H9 (cell line): ENCODE data around the gene XXYLT1. TPM values are rescaled to one million over a fixed set of nuclear protein-coding genes. Genes with fewer than 3 reads are reported as not detected.

Experiments
- DNase-seq: peaks from one replicate; pipeline ENCODE4 v3.0.0-alpha.2; 2017
- H2AFZ ChIP-seq: one replicate; pipeline ENCODE4 v1.6.1; 2013; ENCODE audit warnings: mild to moderate bottlenecking, low read length, control low read depth, moderate library complexity
- H2AK5ac ChIP-seq: 2 replicates; pipeline ENCODE4 v1.6.1; 2013; ENCODE audit warnings: low read length, control low read depth, mixed read lengths; ENCODE audit not compliant: insufficient read length
- H2BK120ac ChIP-seq: one replicate; pipeline ENCODE4 v1.6.1; 2013; ENCODE audit warnings: low read depth, mild to moderate bottlenecking, low read length, control low read depth, inconsistent platforms; ENCODE audit not compliant: poor library complexity, severe bottlenecking
- H2BK12ac ChIP-seq: 2 replicates; pipeline ENCODE4 v1.6.1; 2013; ENCODE audit warnings: low read length, control low read depth, mixed read lengths, low read depth; ENCODE audit not compliant: insufficient read length
- H2BK15ac ChIP-seq: 2 replicates; pipeline ENCODE4 v1.6.1; 2013; ENCODE audit warnings: low read depth, low read length, control low read depth
- H2BK20ac ChIP-seq: one replicate; pipeline ENCODE4 v1.6.1; 2013; ENCODE audit warnings: low read depth, mild to moderate bottlenecking, low read length, control low read depth, inconsistent platforms; ENCODE audit not compliant: poor library complexity, severe bottlenecking
- H2BK5ac ChIP-seq: 2 replicates; pipeline ENCODE4 v1.6.1; 2013; ENCODE audit warnings: low read length, control low read depth, mixed read lengths; ENCODE audit not compliant: insufficient read length
- H3K14ac ChIP-seq: 2 replicates; pipeline ENCODE4 v1.6.1; 2013; ENCODE audit warnings: low read length, control low read depth; ENCODE audit not compliant: insufficient read depth
- H3K18ac ChIP-seq: 2 replicates; pipeline ENCODE4 v1.6.1; 2013; ENCODE audit warnings: low read depth, mild to moderate bottlenecking, mixed read lengths, low read length, control low read depth; ENCODE audit not compliant: insufficient read length
- H3K23ac ChIP-seq: 2 replicates; pipeline ENCODE4 v1.6.1; 2013; ENCODE audit warnings: low read length, control low read depth, mixed read lengths, low read depth; ENCODE audit not compliant: insufficient read length
- H3K23me2 ChIP-seq: 2 replicates; pipeline ENCODE4 v1.6.1; 2013; ENCODE audit warnings: low read depth, mild to moderate bottlenecking, mixed read lengths, low read length, control low read depth; ENCODE audit not compliant: insufficient read length, poor library complexity, severe bottlenecking
- H3K27ac ChIP-seq: 2 replicates; pipeline ENCODE4 v1.5.1; 2013; ENCODE audit warnings: low read length, control low read depth, mixed read lengths, low read depth; ENCODE audit not compliant: insufficient read length
- H3K27me3 ChIP-seq: 2 replicates; pipeline ENCODE4 v1.6.1; 2013; ENCODE audit warnings: low read length, control low read depth, inconsistent platforms; ENCODE audit not compliant: insufficient read depth
- H3K4ac ChIP-seq: 2 replicates; pipeline ENCODE4 v1.6.1; 2013; ENCODE audit warnings: low read depth, mild to moderate bottlenecking, control low read depth, inconsistent platforms, low read length, moderate library complexity
- H3K4me1 ChIP-seq: 2 replicates; pipeline ENCODE4 v1.6.1; 2013; ENCODE audit warnings: low read length, control low read depth, inconsistent platforms; ENCODE audit not compliant: insufficient read depth
- H3K4me2 ChIP-seq: 2 replicates; pipeline ENCODE4 v1.6.1; 2013; ENCODE audit warnings: low read length, control low read depth, mixed read lengths; ENCODE audit not compliant: insufficient read length, insufficient read depth
- H3K56ac ChIP-seq: 2 replicates; pipeline ENCODE4 v1.6.1; 2013; ENCODE audit warnings: low read depth, mild to moderate bottlenecking, mixed read lengths, low read length, control low read depth; ENCODE audit not compliant: insufficient read length
- H3K79me1 ChIP-seq: 2 replicates; pipeline ENCODE4 v1.6.1; 2013; ENCODE audit warnings: low read depth, mild to moderate bottlenecking, moderate library complexity, low read length, control low read depth, inconsistent platforms; ENCODE audit not compliant: insufficient read depth, poor library complexity, severe bottlenecking
- H3K79me2 ChIP-seq: 2 replicates; pipeline ENCODE4 v1.6.1; 2013; ENCODE audit warnings: low read length, control low read depth, inconsistent platforms; ENCODE audit not compliant: insufficient read depth
- H3K9ac ChIP-seq: 2 replicates; pipeline ENCODE4 v1.6.1; 2013; ENCODE audit warnings: low read length, control low read depth, mixed read lengths; ENCODE audit not compliant: insufficient read length; ENCODE audit errors: extremely low read depth
- H3K9me3 ChIP-seq: one replicate; pipeline ENCODE4 v1.6.1; 2013; ENCODE audit warnings: low read depth, low read length, inconsistent platforms; ENCODE audit not compliant: control insufficient read depth
- H3T11ph ChIP-seq: one replicate; pipeline ENCODE4 v1.6.1; 2013; ENCODE audit warnings: mild to moderate bottlenecking, low read length, control low read depth, inconsistent platforms
- H4K20me1 ChIP-seq: one replicate; pipeline ENCODE4 v1.6.1; 2013; ENCODE audit not compliant: control insufficient read depth, insufficient read length, insufficient read depth
- H4K5ac ChIP-seq: 2 replicates; pipeline ENCODE4 v1.6.1; 2013; ENCODE audit warnings: low read depth, mild to moderate bottlenecking, mixed read lengths, low read length, control low read depth; ENCODE audit not compliant: insufficient read length
- H4K8ac ChIP-seq: replicated peaks from 2 replicates; pipeline ENCODE4 v1.6.1; 2013; ENCODE audit warnings: low read length, control low read depth, mixed read lengths, low read depth; ENCODE audit not compliant: insufficient read length
- H4K91ac ChIP-seq: 2 replicates; pipeline ENCODE4 v1.6.1; 2013; ENCODE audit warnings: low read depth, mild to moderate bottlenecking, moderate library complexity, mixed read lengths, low read length, control low read depth; ENCODE audit not compliant: insufficient read length
- H3K27ac Mint-ChIP-seq, 3 experiments: 2 replicates in 2 of 3; 3 replicates in 1 of 3; pipeline ENCODE4 v1.8.0; 2020 to 2021; ENCODE audit warnings: mixed read lengths in 3 of 3, mild to moderate bottlenecking in 1 of 3, moderate library complexity in 1 of 3
- H3K27me3 Mint-ChIP-seq: 2 replicates; pipeline ENCODE4 v1.8.0; 2021; ENCODE audit warnings: low read depth, mild to moderate bottlenecking, moderate library complexity, mixed read lengths
- H3K36me3 Mint-ChIP-seq, 3 experiments: 2 replicates in 2 of 3; 3 replicates in 1 of 3; pipeline ENCODE4 v1.8.0; 2020 to 2021; ENCODE audit warnings: low read depth in 3 of 3, mixed read lengths in 3 of 3; ENCODE audit not compliant: insufficient read depth in 1 of 3
- H3K4me1 Mint-ChIP-seq, 2 experiments: 2 replicates each; pipeline ENCODE4 v1.8.0; 2020; ENCODE audit warnings: mixed read lengths in 2 of 2
- H3K4me3 Mint-ChIP-seq, 2 experiments: 2 replicates in 1 of 2; 3 replicates in 1 of 2; pipeline ENCODE4 v1.8.0; 2020 to 2021; ENCODE audit warnings: mild to moderate bottlenecking in 2 of 2, mixed read lengths in 2 of 2, moderate library complexity in 1 of 2
- H3K9me3 Mint-ChIP-seq, 2 experiments: 2 replicates in 1 of 2; 3 replicates in 1 of 2; pipeline ENCODE4 v1.8.0; 2020; ENCODE audit warnings: mild to moderate bottlenecking in 2 of 2, mixed read lengths in 2 of 2, moderate library complexity in 1 of 2
- CTCF ChIP-seq: fragments of 200-600 bp; sonication (generic); conservative IDR thresholded peaks from 3 replicates; pipeline ENCODE4 v1.8.0; 2021; ENCODE audit warnings: antibody characterized with exemption, mild to moderate bottlenecking
- WGBS: extraction: QIAGEN DNeasy Blood & Tissue Kit; methylation state at CpG from one replicate; pipeline ENCODE4 v1.1.7; 2013; ENCODE audit warnings: missing lambda C conversion rate, low lambda C conversion rate, mixed read lengths; ENCODE audit not compliant: insufficient read length; ENCODE audit errors: extremely low coverage; 5-methylcytosine and 5-hydroxymethylcytosine counted together
- total RNA-seq: library from RNA; stranded (reverse); gene quantifications from 2 replicates; pipeline ENCODE4 v1.2.1, GENCODE V29; 2021

Gene XXYLT1
- total RNA-seq, 1 experiment from 2014 or later: 22.7 TPM

GRCh38 chr3:195147649-195148080 is 123.3 kb downstream of the XXYLT1 start:
- H2BK20ac ChIP-seq: no peak overlapping the region
- H3K23ac ChIP-seq: no peak overlapping the region
- Mint-ChIP-seq H3K27ac (0 out of 7 replicates have a peak overlapping the region, but pooled peaks of 1 of the 3 experiments have one; percentile 0), H3K36me3 (peaks cover 0 to 3% (median 2%) of the 10 kb centered on the region in 3 experiments; a peak in 1 of 7 replicates), H3K9me3 (no peaks in the 10 kb centered on the region), H3K4me1 (peaks cover 23 to 44% of the 10 kb centered on the region in 2 experiments), H3K27me3 (no peaks in the 10 kb centered on the region), H3K4me3 (no peak overlapping the region)
- DNase-seq: no peak
- H4K20me1 ChIP-seq: no peaks in the 10 kb centered on the region
- H3K79me2 ChIP-seq: no peaks in the 10 kb centered on the region; the same call in 1 of the 2 replicates
- no peak overlapping the region for H4K8ac ChIP-seq
- no CpG with 5 or more reads among the region's 17 CpGs for WGBS
- no peak overlapping the region for H4K5ac ChIP-seq
- H2BK12ac ChIP-seq: no peak overlapping the region
- no peaks in the 10 kb centered on the region for H3K79me1 ChIP-seq
- H3K9ac ChIP-seq: no peak overlapping the region
- H2BK15ac ChIP-seq: no peak overlapping the region
- peaks cover 9% of the 10 kb centered on the region; the same call in 1 of the 2 replicates for H3K4me1 ChIP-seq
- H3K56ac ChIP-seq: no peak overlapping the region
- no peak overlapping the region for H3K4ac ChIP-seq
- no peak overlapping the region for H2AK5ac ChIP-seq
- no peak overlapping the region for H3K4me2 ChIP-seq
- H3K9me3 ChIP-seq: no peaks in the 10 kb centered on the region
- no peaks in the 10 kb centered on the region for H3K23me2 ChIP-seq
- H3K18ac ChIP-seq: no peak overlapping the region
- H3T11ph ChIP-seq: no peak overlapping the region
- no peak overlapping the region for H2AFZ ChIP-seq
- no peak overlapping the region for H3K14ac ChIP-seq
- H3K27ac ChIP-seq: no peak overlapping the region
- H3K27me3 ChIP-seq: no peaks in the 10 kb centered on the region
- H4K91ac ChIP-seq: no peak overlapping the region
- H2BK5ac ChIP-seq: no peak overlapping the region
- no peak for TF ChIP-seq CTCF
- no peak overlapping the region for H2BK120ac ChIP-seq
